HG02973 (cell line): ENCODE results near the gene LCN10.
"Not testable (repeated sequence)": the region's sequence is repeated elsewhere in the genome, so short reads cannot be mapped to it uniquely, and the experiment has no call there.

ENCODE experiments used
- ATAC-seq: cut with Tn5 transposase; IDR thresholded peaks from one replicate; pipeline ENCODE4 v1.9.1; 2021; ENCODE audit warnings: moderate library complexity; ENCODE audit not compliant: unreplicated experiment

The LCN10 gene

GRCh38 chr9:136755302-136756133, 12.8 kb upstream of the LCN10 start:
- ATAC-seq: not testable (repeated sequence)

GRCh38 chr9:136754626-136755301, 12.0 kb upstream of the LCN10 start:
- no peak for ATAC-seq

GRCh38 chr9:136754059-136754572, 11.4 kb upstream of the LCN10 start:
- ATAC-seq: no peak

GRCh38 chr9:136753371-136754058, 10.8 kb upstream of the LCN10 start:
- no peak for ATAC-seq

- no peak for ATAC-seq
Observed at GRCh38 chr9:136751814-136752213, 9.1 kb upstream of the LCN10 start.

- no peak for ATAC-seq
Observed at GRCh38 chr9:136751244-136751643, 8.5 kb upstream of the LCN10 start.

- no peak for ATAC-seq
Observed at GRCh38 chr9:136750526-136750925, 7.8 kb upstream of the LCN10 start.

GRCh38 chr9:136748666-136749611, 6.2 kb upstream of the LCN10 start:
- no peak for ATAC-seq

- no peak for ATAC-seq
Observed at GRCh38 chr9:136748201-136748600, 5.5 kb upstream of the LCN10 start, which contains the start of gene LCN6. Gene LCN6 (minus strand): TSS chr9:136748525. CDS start chr9:136748483, 42 bp downstream.

GRCh38 chr9:136747161-136748060, 4.7 kb upstream of the LCN10 start:
- ATAC-seq: no peak

GRCh38 chr9:136746621-136747020, 3.9 kb upstream of the LCN10 start:
- ATAC-seq: no peak

GRCh38 chr9:136746155-136746490, 3.4 kb upstream of the LCN10 start:
- ATAC-seq: no peak

- ATAC-seq: no peak
Observed at GRCh38 chr9:136745389-136746154, 2.8 kb upstream of the LCN10 start.

- ATAC-seq: no peak
Observed at GRCh38 chr9:136744773-136745172, 2.0 kb upstream of the LCN10 start.

- ATAC-seq: no peak
Observed at GRCh38 chr9:136743639-136744211, 985 bp upstream of the LCN10 start.

GRCh38 chr9:136741883-136742571, 713 bp downstream of the LCN10 start:
- ATAC-seq: no peak

GRCh38 chr9:136740971-136741882, 1.5 kb downstream of the LCN10 start:
- no peak for ATAC-seq
